ENCODE measurements around the gene AMN.
"Not testable (repeated sequence)": the region's sequence is repeated elsewhere in the genome, so short reads cannot be mapped to it uniquely, and the experiment has no call there.

Gene AMN

GRCh38 chr14:102922490-102923200 lies at the start of gene AMN:
TSS of gene AMN (plus strand) at chr14:102922663. CDS start at chr14:102922689, 26 bp downstream.
- DNase-seq (ENCODE audit: low read depth, low spot score): no peak

GRCh38 chr14:102873131-102873530 lies 49.3 kb upstream of the AMN start:
- DNase-seq (ENCODE audit: low read depth, low spot score): no peak

GRCh38 chr14:102873546-102874061 lies 48.9 kb upstream of the AMN start:
- no peak for DNase-seq (ENCODE audit: low read depth, low spot score)

- no peak for DNase-seq (ENCODE audit: low read depth, low spot score)
These were observed 46.8 kb upstream of the AMN start for GRCh38 chr14:102875652-102876051.

- not testable (repeated sequence) for DNase-seq (ENCODE audit: low read depth, low spot score)
These were observed 45.0 kb upstream of the AMN start for GRCh38 chr14:102877511-102877910.

- DNase-seq (ENCODE audit: low read depth, low spot score): no peak
These were observed 44.1 kb upstream of the AMN start for GRCh38 chr14:102878174-102878969.

- no peak for DNase-seq (ENCODE audit: low read depth, low spot score)
These were observed 43.4 kb upstream of the AMN start for GRCh38 chr14:102878970-102879460.

GRCh38 chr14:102882226-102882906 lies 40.1 kb upstream of the AMN start:
- DNase-seq (ENCODE audit: low read depth, low spot score): no peak

- no peak for DNase-seq (ENCODE audit: low read depth, low spot score)
These were observed 39.3 kb upstream of the AMN start for GRCh38 chr14:102883089-102883541.

GRCh38 chr14:102883554-102883953 lies 38.9 kb upstream of the AMN start:
- no peak for DNase-seq (ENCODE audit: low read depth, low spot score)

GRCh38 chr14:102885737-102886447 lies 36.6 kb upstream of the AMN start:
- no peak for DNase-seq (ENCODE audit: low read depth, low spot score)

GRCh38 chr14:102888748-102889147 lies 33.7 kb upstream of the AMN start:
- DNase-seq (ENCODE audit: low read depth, low spot score): no peak

GRCh38 chr14:102889615-102890014 lies 32.8 kb upstream of the AMN start:
- DNase-seq (ENCODE audit: low read depth, low spot score): no peak

GRCh38 chr14:102891111-102891510 lies 31.4 kb upstream of the AMN start:
- no peak for DNase-seq (ENCODE audit: low read depth, low spot score)

- DNase-seq (ENCODE audit: low read depth, low spot score): no peak
These were observed 30.9 kb upstream of the AMN start for GRCh38 chr14:102891556-102891955.

GRCh38 chr14:102892651-102893050 lies 29.8 kb upstream of the AMN start:
- DNase-seq (ENCODE audit: low read depth, low spot score): no peak

- no peak for DNase-seq (ENCODE audit: low read depth, low spot score)
These were observed 29.0 kb upstream of the AMN start for GRCh38 chr14:102893452-102893851.

- DNase-seq (ENCODE audit: low read depth, low spot score): not testable (repeated sequence)
These were observed 25.7 kb upstream of the AMN start for GRCh38 chr14:102896735-102897134.

- no peak for DNase-seq (ENCODE audit: low read depth, low spot score)
These were observed 25.0 kb upstream of the AMN start for GRCh38 chr14:102897299-102898027.

- DNase-seq (ENCODE audit: low read depth, low spot score): no peak
These were observed 24.2 kb upstream of the AMN start for GRCh38 chr14:102898298-102898697.
